IMR-90 (cell line): Measurements from ENCODE around the gene PRH1.

ENCODE experiments used
- CEBPB ChIP-seq: IDR thresholded peaks from 2 replicates; pipeline ENCODE4 v1.6.1; 2012; ENCODE audit warnings: low read depth, low read length, improper control_type of control experiment
- CTCF ChIP-seq: conservative IDR thresholded peaks from 2 replicates; pipeline ENCODE4 v1.5.1; 2012; ENCODE audit warnings: mild to moderate bottlenecking, low read depth, low read length, improper control_type of control experiment
- POLR2A ChIP-seq: IDR thresholded peaks from 2 replicates; pipeline ENCODE4 v1.6.1; 2012; ENCODE audit warnings: mild to moderate bottlenecking, low read depth, low read length
- RAD21 ChIP-seq: IDR thresholded peaks from 2 replicates; pipeline ENCODE4 v1.6.1; 2012; ENCODE audit warnings: low read length, improper control_type of control experiment
- SMC3 ChIP-seq: fragments of 150-350 bp; IDR thresholded peaks from 2 replicates; pipeline ENCODE4 v1.6.1; 2016; ENCODE audit warnings: low read depth, mild to moderate bottlenecking, antibody characterized with exemption, low read length, moderate library complexity
- USF2 ChIP-seq: fragments of 150-350 bp; IDR thresholded peaks from 2 replicates; pipeline ENCODE4 v1.6.1; 2017; ENCODE audit warnings: mild to moderate bottlenecking, antibody characterized with exemption, low read length, low read depth

GRCh38 chr12:10926269-10926668 is 42.2 kb upstream of the PRH1 start:
- no peak for TF ChIP-seq USF2
- no peak for TF ChIP-seq POLR2A
- TF ChIP-seq RAD21, result no peak
- no peak for TF ChIP-seq CTCF
- TF ChIP-seq SMC3, result no peak
- TF ChIP-seq CEBPB, result no peak
